ENCODE data around the gene SPRR3. TPM values are rescaled to one million over a fixed set of nuclear protein-coding genes. Genes with fewer than 3 reads are reported as not detected.

The SPRR3 gene
- total RNA-seq, 2 donors from 2014 or later = not detected

GRCh38 chr1:153023109-153023508, 21.6 kb downstream of the SPRR3 start:
- intact Hi-C loops (cut with DNase I) = no loop called here
- H3K27ac ChIP-seq = no peak overlapping the region
- no peak overlapping the region for H3K4me3 ChIP-seq
- no peaks in the 10 kb centered on the region for H3K4me1 ChIP-seq
- TF ChIP-seq, protein P1, sequence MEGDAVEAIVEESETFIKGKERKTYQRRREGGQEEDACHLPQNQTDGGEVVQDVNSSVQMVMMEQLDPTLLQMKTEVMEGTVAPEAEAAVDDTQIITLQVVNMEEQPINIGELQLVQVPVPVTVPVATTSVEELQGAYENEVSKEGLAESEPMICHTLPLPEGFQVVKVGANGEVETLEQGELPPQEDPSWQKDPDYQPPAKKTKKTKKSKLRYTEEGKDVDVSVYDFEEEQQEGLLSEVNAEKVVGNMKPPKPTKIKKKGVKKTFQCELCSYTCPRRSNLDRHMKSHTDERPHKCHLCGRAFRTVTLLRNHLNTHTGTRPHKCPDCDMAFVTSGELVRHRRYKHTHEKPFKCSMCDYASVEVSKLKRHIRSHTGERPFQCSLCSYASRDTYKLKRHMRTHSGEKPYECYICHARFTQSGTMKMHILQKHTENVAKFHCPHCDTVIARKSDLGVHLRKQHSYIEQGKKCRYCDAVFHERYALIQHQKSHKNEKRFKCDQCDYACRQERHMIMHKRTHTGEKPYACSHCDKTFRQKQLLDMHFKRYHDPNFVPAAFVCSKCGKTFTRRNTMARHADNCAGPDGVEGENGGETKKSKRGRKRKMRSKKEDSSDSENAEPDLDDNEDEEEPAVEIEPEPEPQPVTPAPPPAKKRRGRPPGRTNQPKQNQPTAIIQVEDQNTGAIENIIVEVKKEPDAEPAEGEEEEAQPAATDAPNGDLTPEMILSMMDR (IDR thresholded peaks at IDR 0.05) = no peak
- H3K27me3 ChIP-seq = no peaks in the 10 kb centered on the region
- no peak for DNase-seq
- no peaks in the 10 kb centered on the region for H3K36me3 ChIP-seq
- no peak overlapping the region for H3K9ac ChIP-seq (ENCODE audit: low read depth in 2 of 2, low read length in 2 of 2)
- no peaks in the 10 kb centered on the region for H3K9me3 ChIP-seq

GRCh38 chr1:153024413-153024812, 22.9 kb downstream of the SPRR3 start:
- intact Hi-C loops (cut with DNase I) = no loop called here
- Histone ChIP-seq H3K4me1 (no peaks in the 10 kb centered on the region), H3K4me3 (no peak overlapping the region), H3K36me3 (no peaks in the 10 kb centered on the region), H3K27me3 (no peaks in the 10 kb centered on the region), H3K27ac (no peak overlapping the region), H3K9ac (ENCODE audit: low read depth in 2 of 2, low read length in 2 of 2) (no peak overlapping the region), H3K9me3 (no peaks in the 10 kb centered on the region)
- TF ChIP-seq, protein P1 (IDR thresholded peaks at IDR 0.05) = no peak
- no peak for DNase-seq

GRCh38 chr1:153025797-153026196, 24.2 kb downstream of the SPRR3 start:
- intact Hi-C loops (cut with DNase I) = no loop called here
- Histone ChIP-seq H3K27me3 (no peaks in the 10 kb centered on the region), H3K4me1 (no peaks in the 10 kb centered on the region)

DNA sequence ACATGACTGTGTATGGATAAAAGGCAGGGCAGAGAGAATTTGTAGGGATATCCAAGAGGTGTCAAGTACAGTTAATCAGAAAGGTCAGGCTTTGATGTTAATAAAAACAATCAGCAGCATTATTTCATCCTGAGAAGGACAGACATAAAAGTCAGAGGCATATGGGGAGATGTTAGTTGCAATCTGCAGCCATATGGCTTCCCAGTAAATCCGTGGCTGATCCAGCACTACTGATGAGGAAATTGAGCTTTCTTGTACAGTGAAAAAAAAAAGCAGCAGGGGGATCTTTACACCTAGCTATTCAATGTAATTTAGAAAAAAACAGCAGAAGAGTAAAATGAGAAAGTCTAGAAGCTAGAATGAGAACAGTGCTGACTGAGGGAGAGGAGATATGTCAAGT, 27.2 kb downstream of the SPRR3 start:
- H3K4me1 ChIP-seq = no peaks in the 10 kb centered on the region
- no peaks in the 10 kb centered on the region for H3K36me3 ChIP-seq
- no peaks in the 10 kb centered on the region for H3K27me3 ChIP-seq
- no peak overlapping the region for H3K27ac ChIP-seq
- TF ChIP-seq, protein P1 (IDR thresholded peaks at IDR 0.05) = no peak
- H3K9me3 ChIP-seq = no peaks in the 10 kb centered on the region
- intact Hi-C loops (cut with DNase I) = no loop called here
- no peak overlapping the region for H3K9ac ChIP-seq (ENCODE audit: low read depth in 2 of 2, low read length in 2 of 2)
- H3K4me3 ChIP-seq = no peak overlapping the region
- no peak for DNase-seq

More at GRCh38 chr1:153025797-153026196, 24.2 kb downstream of the SPRR3 start:
- Histone ChIP-seq H3K4me3 (no peak overlapping the region), H3K9ac (ENCODE audit: low read depth in 2 of 2, low read length in 2 of 2) (no peak overlapping the region), H3K27ac (no peak overlapping the region), H3K9me3 (no peaks in the 10 kb centered on the region), H3K36me3 (no peaks in the 10 kb centered on the region)
- TF ChIP-seq, protein P1 (IDR thresholded peaks at IDR 0.05) = no peak
- no peak for DNase-seq

- H3K4me1 ChIP-seq = no peaks in the 10 kb centered on the region
- no peak within 1 kb of the TSS for H3K9ac ChIP-seq (ENCODE audit: low read depth in 2 of 2, low read length in 2 of 2)
- H3K4me3 ChIP-seq = no peak within 1 kb of the TSS
- H3K36me3 ChIP-seq = no peaks in the 10 kb centered on the region
- intact Hi-C loops (cut with DNase I) = no loop called here
- no peaks in the 10 kb centered on the region for H3K27me3 ChIP-seq
- no peak for DNase-seq
- TF ChIP-seq, protein P1 (IDR thresholded peaks at IDR 0.05) = no peak
- no peak within 1 kb of the TSS for H3K27ac ChIP-seq
- H3K9me3 ChIP-seq = no peaks in the 10 kb centered on the region
Measured at GRCh38 chr1:153030895-153031294, 29.3 kb downstream of the SPRR3 start, which contains the start of gene SPRR1B. TSS of gene SPRR1B (plus strand) at chr1:153031203. CDS start at chr1:153032346, 1,143 bp downstream.

Data from colonic mucosa (tissue), 4 donors.